HL-60 (cell line): ENCODE results near the gene RNF169.
A peak's percentile ranks its signal among the peaks of the same experiment; 100 is the strongest.

ENCODE experiments used
- DNase-seq, 2 experiments: peaks; one replicate each; pipeline ENCODE4 v3.0.0-alpha.2; 2010 to 2020; ENCODE audit warnings: low read depth in 1 of 2, low spot score in 1 of 2
- H3K27ac ChIP-seq: fragments of 250-450 bp; sonication (Bioruptor Pico); replicated peaks from 2 replicates; pipeline ENCODE4 v1.5.1; 2020; ENCODE audit warnings: mild to moderate bottlenecking, moderate library complexity
- H3K27me3 ChIP-seq: fragments of 250-450 bp; sonication (Bioruptor Pico); 2 replicates; pipeline ENCODE4 v1.5.1; 2021; ENCODE audit warnings: mild to moderate bottlenecking, moderate library complexity; ENCODE audit not compliant: insufficient read depth, poor library complexity, severe bottlenecking
- H3K4me3 ChIP-seq: replicated peaks from 2 replicates; pipeline ENCODE4 v1.5.1; 2011; ENCODE audit warnings: mild to moderate bottlenecking, control low read depth, low read length; ENCODE audit not compliant: insufficient read depth
- GABPA ChIP-seq: IDR thresholded peaks from 2 replicates; pipeline ENCODE4 v1.6.1; 2012; ENCODE audit warnings: low read depth
- POLR2AphosphoS5 ChIP-seq: IDR thresholded peaks from 2 replicates; pipeline ENCODE4 v1.6.1; 2012; ENCODE audit warnings: low read depth
- SPI1 ChIP-seq: IDR thresholded peaks from 2 replicates; pipeline ENCODE4 v1.6.1; 2012; ENCODE audit warnings: low read depth, mild to moderate bottlenecking, borderline replicate concordance
- TF ChIP-seq, protein P1 (sequence below): IDR thresholded peaks from 2 replicates; pipeline ENCODE4 v1.6.1; 2012; ENCODE audit warnings: low read depth; ENCODE audit not compliant: insufficient replicate concordance
- TF ChIP-seq, protein P2 (sequence below): IDR thresholded peaks from one replicate; pipeline ENCODE4 v1.5.1; 2011; ENCODE audit warnings: low read length, control low read depth, inconsistent platforms; ENCODE audit not compliant: insufficient read depth

RNF169 gene

GRCh38 chr11:74729397-74729796, 19.3 kb upstream of the RNF169 start:
- no peak for TF ChIP-seq SPI1
- TF ChIP-seq, protein P1, sequence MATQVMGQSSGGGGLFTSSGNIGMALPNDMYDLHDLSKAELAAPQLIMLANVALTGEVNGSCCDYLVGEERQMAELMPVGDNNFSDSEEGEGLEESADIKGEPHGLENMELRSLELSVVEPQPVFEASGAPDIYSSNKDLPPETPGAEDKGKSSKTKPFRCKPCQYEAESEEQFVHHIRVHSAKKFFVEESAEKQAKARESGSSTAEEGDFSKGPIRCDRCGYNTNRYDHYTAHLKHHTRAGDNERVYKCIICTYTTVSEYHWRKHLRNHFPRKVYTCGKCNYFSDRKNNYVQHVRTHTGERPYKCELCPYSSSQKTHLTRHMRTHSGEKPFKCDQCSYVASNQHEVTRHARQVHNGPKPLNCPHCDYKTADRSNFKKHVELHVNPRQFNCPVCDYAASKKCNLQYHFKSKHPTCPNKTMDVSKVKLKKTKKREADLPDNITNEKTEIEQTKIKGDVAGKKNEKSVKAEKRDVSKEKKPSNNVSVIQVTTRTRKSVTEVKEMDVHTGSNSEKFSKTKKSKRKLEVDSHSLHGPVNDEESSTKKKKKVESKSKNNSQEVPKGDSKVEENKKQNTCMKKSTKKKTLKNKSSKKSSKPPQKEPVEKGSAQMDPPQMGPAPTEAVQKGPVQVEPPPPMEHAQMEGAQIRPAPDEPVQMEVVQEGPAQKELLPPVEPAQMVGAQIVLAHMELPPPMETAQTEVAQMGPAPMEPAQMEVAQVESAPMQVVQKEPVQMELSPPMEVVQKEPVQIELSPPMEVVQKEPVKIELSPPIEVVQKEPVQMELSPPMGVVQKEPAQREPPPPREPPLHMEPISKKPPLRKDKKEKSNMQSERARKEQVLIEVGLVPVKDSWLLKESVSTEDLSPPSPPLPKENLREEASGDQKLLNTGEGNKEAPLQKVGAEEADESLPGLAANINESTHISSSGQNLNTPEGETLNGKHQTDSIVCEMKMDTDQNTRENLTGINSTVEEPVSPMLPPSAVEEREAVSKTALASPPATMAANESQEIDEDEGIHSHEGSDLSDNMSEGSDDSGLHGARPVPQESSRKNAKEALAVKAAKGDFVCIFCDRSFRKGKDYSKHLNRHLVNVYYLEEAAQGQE: no peak
- no peak for TF ChIP-seq POLR2AphosphoS5
- TF ChIP-seq GABPA: no peak
- H3K27me3 ChIP-seq: peaks cover 40% of the 10 kb centered on the region
- no peak overlapping the region for H3K27ac ChIP-seq
- no peak for DNase-seq
- H3K4me3 ChIP-seq: no peak overlapping the region

DNA sequence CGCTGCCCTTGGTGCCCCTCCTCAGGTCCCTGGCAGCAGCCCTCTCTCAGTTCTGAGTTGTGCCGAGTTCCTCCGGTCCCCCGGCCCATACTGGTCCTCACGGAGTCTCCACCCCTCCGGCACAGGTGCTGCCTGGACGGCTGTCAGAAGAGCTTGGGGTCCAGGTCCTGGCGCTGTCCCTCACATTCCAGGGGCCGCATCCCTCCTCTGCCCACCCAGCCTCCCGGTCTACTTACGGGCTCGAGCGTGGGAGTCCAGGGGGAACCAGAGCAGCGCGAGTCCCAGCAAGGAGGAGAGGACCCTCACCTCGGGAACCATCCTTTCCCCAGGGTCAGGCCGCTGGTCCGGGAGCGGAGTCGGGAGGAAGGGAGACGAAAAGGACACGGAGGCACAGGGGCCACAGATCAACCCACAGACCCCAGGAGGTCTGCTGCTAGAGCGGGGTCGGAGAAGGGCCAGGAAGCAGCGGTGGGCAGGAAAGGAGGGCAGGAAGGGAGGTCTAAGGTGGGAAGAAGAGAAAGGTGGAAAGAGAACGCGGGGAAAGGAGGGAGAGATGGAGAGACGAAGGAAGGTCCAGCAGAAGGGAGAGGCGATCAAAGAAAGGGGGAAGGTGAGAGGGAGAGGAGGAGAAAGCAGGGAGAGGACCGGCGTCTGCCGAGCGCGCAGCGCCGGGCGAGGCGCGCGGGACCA, 17.9 kb upstream of the RNF169 start:
- H3K27me3 ChIP-seq: peaks cover 47% of the 10 kb centered on the region
- no peak overlapping the region for H3K27ac ChIP-seq
- no peak overlapping the region; the same call in 1 of the 2 replicates for H3K4me3 ChIP-seq
- no peak for DNase-seq
- TF ChIP-seq GABPA (no peak), POLR2AphosphoS5 (no peak), SPI1 (no peak)
- TF ChIP-seq, protein P1: no peak
- TF ChIP-seq, protein P2, sequence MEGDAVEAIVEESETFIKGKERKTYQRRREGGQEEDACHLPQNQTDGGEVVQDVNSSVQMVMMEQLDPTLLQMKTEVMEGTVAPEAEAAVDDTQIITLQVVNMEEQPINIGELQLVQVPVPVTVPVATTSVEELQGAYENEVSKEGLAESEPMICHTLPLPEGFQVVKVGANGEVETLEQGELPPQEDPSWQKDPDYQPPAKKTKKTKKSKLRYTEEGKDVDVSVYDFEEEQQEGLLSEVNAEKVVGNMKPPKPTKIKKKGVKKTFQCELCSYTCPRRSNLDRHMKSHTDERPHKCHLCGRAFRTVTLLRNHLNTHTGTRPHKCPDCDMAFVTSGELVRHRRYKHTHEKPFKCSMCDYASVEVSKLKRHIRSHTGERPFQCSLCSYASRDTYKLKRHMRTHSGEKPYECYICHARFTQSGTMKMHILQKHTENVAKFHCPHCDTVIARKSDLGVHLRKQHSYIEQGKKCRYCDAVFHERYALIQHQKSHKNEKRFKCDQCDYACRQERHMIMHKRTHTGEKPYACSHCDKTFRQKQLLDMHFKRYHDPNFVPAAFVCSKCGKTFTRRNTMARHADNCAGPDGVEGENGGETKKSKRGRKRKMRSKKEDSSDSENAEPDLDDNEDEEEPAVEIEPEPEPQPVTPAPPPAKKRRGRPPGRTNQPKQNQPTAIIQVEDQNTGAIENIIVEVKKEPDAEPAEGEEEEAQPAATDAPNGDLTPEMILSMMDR: no peak

DNA sequence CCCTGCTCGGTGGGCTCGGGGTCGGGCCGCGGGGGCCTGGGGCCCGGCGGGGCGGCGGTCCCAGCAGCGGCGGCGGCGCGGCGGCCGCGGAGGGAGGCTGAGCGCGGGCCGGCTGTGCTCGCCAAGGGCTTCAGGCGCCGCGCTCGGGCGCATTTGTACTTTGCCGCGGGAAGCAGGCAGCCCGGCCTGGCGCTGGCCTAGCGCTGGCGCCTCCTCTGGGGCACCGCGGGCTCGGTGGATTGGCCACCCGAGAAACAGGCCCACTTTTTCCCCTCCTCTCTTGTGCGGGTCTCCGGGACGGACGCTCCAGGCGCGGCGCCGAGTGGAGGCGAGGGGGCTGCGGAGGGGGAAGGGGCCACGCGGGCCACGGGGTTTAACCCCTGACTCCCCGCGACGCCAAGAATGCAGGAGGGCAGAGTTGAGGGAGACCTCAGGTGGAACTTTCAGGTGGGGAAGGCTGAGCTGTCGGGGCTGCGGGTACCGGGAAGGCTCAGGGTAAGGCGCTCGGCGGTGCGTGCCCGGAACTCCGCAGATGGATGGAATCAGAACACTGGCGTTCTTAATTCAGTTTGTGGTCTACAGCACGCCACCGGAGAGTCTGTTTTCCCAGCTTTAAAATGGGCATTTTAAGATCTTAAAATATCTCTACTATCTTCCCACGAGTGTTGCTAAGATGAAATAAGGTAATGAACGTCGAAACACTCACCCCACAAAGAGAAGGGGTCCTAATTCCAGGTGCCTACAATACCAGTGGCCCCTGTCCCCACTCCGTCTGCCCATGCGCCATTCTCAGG, 17.2 kb upstream of the RNF169 start, which contains the start of gene CHRDL2:
Gene CHRDL2, minus strand, starts transcription at position 126 of the 794 bp plus-strand sequence. CDS start 538 bp downstream, outside the sequence.
- H3K27ac ChIP-seq: no peak within 1 kb of the TSS
- TF ChIP-seq, protein P1: no peak
- TF ChIP-seq, protein P2: no peak
- TF ChIP-seq POLR2AphosphoS5: no peak
- TF ChIP-seq SPI1: no peak
- TF ChIP-seq GABPA: no peak
- H3K4me3 ChIP-seq: peak within 1 kb of the TSS; percentile 9
- DNase-seq: no peak
- peaks cover 47% of the 10 kb centered on the region for H3K27me3 ChIP-seq
